GM19468 (cell line): ENCODE results near the gene SOX12.
"Not testable (repeated sequence)": the region's sequence is repeated elsewhere in the genome, so short reads cannot be mapped to it uniquely, and the experiment has no call there.

Experiments
- ATAC-seq: cut with Tn5 transposase; IDR thresholded peaks from one replicate; pipeline ENCODE4 v1.9.1; 2021; ENCODE audit warnings: mild to moderate bottlenecking, moderate library complexity, moderate number of reproducible peaks; ENCODE audit not compliant: unreplicated experiment; ENCODE audit errors: extremely low read depth

Gene SOX12

DNA sequence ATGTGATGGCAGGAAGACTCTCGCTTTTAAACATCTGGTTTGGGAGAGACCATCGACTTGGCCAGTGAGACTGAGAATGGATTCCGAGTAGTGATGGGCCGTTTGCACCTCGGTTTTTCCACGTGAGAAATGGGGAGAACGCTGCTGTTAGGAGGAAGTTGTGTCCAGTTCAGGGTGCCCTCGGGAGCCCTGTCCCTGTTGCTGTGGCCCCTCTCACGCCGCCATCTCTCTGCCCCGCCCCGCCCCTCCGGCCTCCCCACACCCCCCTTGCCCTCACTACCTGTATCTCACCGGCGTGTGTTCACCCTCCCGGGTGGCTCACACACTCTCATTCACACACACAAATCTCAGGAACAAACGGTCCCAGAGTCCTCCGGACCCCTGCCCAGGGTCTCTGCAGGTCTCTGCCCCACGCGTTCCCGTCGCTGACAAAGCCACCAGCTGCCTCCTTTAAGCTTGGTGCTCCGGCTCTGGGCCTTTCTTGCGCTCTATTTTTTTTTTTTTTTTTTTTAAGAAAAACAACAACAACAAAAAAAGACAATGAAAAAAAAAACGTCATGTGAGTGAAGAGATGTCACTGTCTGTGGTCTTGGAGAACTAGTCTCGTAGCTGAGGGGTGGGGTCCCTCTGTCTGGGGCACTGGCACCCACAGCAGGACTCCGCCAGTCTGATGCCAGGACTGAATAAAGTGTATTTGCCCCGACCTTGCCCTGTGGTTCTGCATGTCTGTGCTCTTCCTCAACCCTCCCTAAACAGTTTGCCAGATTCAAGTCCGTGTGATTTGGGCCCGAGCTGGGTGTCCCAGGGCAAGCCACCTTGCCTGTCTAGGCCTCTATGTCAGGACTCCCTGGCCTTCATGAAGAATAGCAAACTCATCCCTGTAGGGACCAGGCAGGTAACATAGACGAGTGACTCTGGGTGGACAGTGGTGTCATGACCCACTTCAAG is 2.9 kb downstream of the SOX12 start:
- ATAC-seq: no peak

DNA sequence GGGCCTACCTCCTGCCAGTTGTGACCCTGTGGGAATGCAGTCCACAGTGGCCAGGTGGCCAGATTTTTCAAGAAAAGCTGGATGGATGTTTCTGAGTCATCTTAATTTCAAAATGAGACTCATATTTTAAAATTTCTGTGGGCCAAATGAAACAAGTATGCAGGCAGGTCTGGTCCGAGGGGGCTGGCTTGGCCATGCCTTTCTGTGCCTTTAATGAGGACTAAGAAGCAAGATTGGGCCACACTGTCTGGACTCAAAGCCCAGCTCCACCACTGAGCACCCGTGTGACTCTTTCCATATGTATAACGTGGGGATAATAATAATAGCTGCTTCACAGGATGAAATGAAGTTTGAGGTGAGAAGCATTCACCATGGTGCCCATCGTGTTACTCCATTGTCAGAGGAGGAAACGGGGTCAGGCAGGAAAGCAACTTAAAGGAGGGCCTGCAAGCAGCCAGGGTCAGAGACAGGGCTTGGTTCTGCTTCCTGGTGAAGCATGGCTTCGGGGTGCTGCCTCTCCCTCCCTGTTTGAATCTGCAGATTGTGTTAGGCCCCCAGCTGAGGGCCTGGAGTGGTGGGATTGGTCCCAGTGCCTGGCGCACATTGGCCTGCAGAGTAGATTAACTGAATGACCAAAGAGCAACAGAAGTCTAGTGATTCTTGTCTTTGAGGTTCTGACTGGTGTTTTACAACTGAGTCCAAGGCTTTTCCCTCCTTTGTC is 3.8 kb downstream of the SOX12 start:
- ATAC-seq: no peak

DNA sequence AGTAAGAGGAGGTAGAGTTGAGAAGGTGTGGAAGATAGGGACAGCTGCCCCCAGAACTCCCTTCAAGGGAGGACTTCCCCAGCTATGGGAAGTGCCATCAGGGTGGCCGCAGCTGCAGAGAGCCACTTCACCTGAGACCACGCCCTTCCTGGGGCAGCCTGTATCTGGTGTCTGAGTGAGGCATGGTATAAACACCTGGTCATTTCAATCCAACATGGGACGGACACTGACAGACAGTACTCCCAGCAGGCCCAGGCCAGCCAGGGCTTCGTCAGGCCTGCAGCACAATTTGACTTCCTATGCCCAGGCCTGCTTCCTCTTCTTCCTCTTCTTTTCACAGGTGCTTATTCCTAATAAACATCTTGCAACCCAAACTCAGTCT is 4.5 kb downstream of the SOX12 start:
- no peak for ATAC-seq

DNA sequence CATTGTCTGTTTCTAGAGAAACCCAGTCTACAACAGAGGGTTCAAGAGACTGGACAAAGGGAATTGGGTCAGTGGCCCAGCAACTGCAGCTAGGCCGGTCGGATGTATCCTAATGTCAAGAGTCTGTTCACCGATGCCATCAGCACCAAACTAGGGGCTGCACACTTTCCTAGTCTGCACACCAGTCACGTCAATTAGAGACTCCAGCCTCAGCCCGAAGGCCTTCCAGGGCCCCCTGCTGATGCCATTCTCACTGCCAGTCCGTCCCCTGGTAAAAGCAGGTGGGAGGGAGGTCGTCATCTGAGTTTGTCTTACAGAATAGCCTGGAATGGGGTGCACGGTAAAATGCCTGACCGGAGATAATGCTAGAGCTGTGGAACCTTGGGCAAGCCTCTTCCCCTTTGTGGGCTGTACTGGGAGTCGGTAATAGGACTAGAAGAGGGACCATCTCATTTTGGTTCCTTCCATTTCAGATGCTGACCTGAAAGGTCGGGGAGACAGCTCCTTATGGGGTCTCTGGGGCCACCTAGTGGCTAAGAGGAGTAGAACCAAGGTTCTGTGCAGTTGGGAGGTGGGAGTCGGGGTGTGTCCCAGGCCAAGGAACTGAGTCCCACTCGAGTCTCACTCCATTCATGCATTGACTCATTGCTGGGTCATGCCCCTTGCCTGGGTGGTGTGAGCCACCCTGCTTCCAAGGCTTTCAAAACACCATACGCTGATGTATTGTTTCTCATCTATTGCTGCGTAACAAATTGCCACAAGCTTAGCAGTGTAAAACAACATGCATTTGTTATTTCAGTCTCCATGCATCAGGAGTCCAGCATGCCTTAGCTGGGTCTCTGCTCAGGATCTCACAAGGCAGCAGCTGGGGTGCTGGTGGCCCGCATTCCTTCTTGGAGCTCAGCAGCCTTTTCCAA is 5.1 kb downstream of the SOX12 start:
- ATAC-seq: no peak

DNA sequence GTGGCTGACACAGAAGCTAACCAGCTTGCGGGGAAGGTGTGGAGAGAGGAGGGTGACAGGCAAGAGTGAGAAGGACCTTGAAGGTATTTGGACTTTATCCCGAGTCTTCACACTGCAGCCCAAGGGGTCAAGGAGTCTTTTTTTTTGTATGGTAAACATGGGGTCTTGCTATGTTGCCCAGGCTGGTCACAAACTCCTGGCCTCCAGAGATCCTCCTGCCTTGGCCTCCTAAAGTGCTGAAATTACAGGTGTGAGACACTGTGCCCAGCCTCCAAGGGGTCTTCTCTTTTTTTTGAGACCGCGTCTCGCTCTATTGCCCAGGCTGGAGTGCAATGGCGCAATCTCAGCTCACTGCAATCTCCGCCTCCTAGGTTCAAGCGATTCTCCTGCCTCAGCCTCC is 9.2 kb downstream of the SOX12 start:
- ATAC-seq: no peak

DNA sequence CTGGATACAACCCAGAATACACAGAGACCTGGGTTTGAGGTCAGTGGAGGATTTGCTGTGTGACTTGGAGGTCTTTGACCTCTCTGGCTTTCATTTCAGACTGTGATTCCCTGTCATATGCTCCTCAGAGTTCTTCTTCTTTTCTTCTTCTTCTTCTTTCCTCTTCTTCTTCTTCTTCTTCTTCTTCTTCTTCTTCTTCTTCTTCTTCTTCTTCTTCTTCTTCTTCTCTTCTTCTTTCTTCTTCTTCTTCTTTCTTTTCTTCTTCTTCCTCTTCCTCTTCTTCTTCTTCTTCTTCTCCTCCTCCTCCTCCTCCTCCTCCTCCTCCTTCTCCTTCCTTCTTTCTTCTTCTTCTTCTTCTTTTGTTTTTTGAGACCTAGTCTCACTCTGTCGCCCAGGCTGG is 10.7 kb downstream of the SOX12 start:
- ATAC-seq: not testable (repeated sequence)

DNA sequence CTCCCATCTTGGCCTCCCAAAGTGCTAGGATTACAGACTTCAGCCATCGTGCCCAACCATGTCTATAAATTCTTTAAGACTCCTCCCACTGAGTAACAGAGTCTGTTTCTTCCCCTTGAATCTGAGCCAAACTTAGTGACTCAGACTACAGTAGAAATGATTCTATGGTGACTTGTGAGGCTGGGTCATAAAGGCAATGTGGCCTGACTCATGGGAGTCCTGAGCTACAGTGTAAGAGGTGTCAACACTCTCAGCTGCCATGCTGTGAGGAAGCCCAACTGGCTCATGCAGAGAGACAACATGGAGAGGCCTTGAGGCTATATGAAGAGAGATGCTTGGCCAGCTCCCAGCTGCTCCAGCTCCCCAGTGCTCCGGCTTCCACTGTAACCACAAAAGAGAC is 16.3 kb downstream of the SOX12 start:
- no peak for ATAC-seq

DNA sequence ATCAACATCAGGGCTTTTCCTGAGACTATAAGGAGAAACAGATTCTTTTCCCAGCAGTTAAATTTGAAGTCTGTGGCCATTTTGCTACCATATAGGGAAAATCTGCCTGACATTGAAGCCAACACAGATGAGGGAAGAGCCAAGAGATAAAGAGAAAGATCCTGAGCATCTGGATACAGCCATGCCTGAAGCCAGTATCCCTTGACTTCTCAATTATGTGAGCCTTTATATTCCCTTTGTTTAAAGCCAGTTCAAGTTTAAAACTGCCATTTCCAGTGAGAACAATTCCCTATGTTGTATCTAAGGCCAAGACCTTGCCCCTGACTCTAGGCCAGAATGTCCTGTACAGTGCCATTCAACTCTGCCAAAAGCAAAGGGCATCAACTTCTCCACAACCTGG is 17.8 kb downstream of the SOX12 start:
- ATAC-seq: no peak

DNA sequence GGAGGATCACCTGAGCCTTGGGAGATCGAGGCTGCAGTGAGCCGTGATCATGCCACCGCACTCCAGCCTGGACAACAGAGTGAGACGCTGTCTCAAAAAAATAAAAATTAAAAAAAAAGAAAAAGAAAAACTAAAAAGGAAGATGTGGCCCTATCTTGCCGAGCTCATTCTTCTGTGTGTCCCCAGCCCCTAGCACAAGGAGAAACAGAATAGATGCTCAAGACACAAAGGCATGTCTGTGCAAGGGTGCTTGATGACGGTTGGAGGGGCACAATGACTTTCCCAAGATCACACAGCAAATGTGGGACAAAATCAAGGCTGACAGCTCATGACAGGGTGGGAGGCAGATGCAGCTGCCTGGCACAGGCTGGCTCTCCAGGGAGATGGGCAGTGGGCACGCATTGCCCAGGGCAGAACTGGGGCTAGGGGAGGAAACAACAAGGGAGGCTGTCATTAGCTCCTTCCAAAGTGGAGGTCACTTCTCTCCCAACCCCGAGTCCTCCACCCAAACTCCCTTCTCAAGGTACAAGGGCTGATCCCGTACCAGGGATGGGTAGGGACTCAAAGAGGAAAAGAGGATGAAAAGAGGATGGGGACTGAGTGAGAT is 20.8 kb downstream of the SOX12 start:
- no peak for ATAC-seq

DNA sequence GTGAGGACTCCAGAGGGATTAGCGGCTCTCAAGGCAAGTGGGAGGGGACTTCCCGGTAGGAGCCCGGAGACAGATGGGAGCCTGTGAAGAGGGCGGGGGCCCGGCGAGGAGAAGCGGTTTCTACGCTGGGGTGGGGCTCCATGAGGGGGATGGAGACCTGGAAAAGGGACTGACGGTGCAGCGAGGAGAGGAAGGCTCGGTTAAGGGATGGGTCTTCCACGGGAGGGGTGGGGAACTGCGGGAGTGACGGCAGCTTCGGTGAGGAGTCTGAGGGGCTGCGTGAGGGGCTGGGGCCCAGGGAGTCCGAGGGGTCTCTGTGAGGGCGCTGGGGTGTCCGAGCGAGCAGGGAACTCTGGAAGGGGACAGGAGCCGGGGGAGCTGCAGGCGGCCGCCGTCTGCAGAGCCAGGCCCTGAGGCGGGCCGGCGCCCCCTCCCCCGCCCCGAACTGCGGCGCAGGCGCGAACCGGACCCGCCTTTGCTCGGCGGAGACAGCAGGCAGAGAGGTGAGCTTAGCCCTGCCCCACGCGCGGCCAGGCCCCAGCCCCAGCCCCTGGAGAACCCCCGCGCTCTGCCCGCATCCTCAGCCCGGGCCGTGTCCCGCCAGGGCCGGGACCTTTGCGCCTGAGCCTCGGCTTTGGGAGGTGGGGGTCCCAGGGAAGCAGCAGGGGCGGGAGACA is 21.4 kb downstream of the SOX12 start, which contains the start of gene NRSN2:
NRSN2 (plus strand) TSS at position 472 of the 677 bp plus-strand sequence. CDS start 2,533 bp downstream, outside the sequence.
- no peak for ATAC-seq

DNA sequence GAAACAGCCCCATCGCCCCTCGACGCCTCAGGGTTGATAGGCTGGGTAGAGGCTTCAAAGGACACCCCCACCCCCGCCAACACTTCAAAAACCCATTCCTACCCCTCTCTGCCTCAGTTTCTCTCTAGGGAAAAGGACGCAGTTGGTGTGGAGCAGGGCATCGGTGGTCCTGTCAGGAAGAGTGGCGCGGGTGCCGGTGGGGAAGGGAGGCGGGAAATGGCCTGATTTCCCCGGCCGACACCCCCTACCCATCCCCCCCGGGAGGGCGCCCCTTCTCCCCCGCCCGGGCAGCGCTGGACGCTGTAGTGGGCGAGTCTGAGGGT is 21.9 kb downstream of the SOX12 start:
- no peak for ATAC-seq

DNA sequence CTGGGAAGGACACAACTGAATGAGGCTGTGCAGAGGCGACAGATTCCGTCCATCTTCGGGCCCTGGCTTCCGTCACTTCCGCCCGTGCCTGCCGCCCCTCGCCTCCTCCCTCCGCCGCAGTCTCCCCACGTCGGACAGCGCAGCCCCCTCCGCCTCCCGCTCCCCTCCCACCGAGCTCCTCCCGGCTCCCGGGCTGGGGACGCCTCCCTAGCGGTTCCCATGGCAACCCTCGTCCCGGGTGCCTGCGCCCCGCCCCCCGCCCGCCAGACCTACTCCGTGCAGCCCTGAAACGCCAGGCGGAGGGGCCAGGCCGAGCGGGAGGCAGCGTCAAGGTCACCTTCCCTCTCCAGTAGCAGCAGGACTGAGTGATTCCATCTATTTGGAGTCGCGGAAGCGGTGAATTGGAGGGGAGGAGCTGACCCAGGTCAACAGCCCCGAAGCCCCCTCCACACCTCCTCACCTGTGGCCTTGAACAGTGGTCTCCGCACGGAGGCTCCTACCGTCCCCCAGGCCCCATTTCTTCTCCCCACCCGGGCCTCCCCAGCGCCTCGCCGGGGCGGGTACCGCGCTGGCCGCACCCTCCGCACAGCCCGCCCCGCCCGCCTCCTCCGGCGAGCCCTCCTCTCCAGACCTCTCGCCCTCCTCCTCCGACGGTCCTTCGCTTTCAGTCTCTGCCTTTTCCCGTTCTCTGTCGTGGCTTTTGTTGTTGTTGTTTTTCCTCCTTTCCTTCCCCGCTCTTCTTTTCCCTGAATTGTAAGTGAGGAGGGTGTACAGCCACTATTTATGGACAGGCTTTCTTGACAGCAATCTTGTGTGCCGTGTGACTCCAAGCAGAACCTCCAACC is 22.5 kb downstream of the SOX12 start:
- ATAC-seq: peak; percentile 33

DNA sequence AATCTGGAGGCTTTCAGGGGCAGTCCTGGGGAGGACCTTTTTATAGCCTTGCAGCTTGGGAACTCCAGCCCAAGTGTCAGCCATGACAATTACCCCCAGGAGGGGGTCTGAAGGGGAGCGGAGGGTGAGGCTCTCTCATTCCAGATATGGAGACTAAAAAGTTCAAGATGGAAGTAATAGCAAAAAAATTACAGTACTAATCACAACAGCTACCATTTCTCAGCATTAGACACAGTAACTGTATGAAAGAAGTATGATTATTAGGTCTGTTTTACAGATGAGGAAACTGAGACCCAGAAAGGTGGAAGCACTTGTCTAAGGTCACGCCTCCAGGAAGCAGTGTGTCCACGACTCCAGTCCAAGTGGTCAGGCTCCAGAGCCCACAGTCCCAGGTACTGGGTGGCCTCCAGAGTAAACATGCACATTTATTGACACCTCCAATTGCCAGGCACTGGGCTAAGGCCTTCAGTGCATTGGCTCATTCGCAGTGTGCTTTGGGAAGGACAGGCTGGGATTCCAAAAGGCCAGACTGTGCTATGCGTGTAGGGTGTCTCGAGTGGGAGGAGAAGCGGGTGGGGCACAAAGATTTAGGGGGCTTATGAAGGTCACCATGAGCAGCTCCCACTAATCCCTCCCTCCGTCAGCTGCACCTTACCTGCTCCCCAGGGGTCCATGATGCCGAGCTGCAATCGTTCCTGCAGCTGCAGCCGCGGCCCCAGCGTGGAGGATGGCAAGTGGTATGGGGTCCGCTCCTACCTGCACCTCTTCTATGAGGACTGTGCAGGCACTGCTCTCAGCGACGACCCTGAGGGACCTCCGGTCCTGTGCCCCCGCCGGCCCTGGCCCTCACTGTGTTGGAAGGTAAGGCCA is 23.9 kb downstream of the SOX12 start:
- no peak for ATAC-seq

DNA sequence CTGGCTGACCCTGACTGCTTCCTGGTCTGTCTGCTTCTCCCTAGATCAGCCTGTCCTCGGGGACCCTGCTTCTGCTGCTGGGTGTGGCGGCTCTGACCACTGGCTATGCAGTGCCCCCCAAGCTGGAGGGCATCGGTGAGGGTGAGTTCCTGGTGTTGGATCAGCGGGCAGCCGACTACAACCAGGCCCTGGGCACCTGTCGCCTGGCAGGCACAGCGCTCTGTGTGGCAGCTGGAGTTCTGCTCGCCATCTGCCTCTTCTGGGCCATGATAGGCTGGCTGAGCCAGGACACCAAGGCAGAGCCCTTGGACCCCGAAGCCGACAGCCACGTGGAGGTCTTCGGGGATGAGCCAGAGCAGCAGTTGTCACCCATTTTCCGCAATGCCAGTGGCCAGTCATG is 27.8 kb downstream of the SOX12 start:
- no peak for ATAC-seq

DNA sequence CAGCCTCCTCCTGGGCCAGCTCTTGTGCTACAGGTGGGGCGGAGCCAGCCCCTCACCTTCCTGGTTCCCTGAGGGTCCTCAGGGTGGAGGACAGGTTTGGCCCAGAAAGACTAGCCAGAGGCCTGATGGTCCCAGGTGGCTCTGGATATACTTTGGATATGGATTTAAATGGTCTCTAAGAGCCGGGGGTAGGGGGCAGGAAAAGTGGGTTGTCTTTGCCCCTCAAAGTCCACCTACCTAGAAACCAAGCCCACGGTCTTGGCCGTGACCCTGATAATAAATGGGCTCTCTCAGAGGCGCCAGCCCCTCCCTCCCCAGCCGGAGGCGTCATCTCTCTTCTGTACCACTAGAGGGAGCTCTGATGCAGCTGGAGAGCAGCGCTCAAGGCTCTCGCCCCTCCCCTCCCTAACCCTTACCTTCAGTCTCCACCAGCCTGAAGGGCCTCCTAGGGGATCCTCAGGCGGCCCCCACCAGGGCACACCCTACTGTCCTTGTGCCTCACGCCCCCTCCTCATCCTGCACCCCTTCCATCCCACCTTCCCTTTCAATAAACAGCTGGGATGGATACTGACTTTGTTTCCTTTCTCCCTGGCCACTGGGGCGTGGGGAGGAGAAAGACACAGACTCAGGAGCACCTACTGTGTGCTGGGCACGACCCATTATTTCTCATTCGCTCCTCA is 29.1 kb downstream of the SOX12 start:
- no peak for ATAC-seq

DNA sequence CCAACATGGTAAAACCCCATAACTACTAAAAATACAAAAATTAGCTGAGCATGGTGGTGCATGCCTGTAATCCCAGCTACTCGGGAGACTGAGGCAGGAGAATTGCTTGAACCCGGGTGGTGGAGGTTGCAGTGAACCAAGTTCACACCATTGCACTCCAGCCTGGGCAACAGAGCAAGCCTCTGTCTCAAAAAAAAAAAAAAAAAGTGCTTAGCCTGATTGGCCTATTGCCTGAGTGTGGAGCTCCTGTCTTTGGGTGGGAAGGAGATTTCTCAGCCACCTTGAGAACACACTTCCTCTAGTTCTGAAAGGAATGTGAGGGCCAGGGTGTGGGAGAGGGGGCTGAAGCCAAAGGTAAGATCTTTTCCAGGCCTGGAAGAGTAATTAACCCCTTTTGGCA is 30.8 kb downstream of the SOX12 start:
- ATAC-seq: not testable (repeated sequence)

DNA sequence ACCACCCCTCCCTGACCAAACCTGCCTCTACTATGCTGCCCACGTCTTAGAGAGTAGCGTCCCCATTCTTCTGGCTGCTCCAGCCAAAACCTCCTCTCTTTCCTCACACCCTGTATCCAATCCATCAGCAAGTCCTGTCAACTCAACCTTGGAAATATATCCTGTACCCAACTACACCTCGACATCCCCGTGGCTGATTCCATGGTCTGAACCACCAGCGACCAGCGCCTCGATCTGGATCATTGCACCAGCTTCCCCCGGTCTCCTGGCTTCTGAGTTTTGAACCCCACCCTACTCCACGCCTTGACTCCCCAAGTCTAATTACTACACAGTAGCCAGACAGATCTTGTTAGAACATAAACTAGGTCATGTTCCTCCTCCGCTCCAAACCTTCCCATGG is 31.4 kb downstream of the SOX12 start:
- ATAC-seq: no peak
